SK-N-SH treated with all-trans-retinoic acid at 6 μM for 48 hours (cell line): ENCODE measurements around the gene DYNC1I2.
A peak's percentile ranks its signal among the peaks of the same experiment; 100 is the strongest.

Source experiments
- ATAC-seq: fragments of 200-7000 bp; cut with Tn5 transposase; 3 replicates; pipeline ENCODE4 v1.9.1; 2020; ENCODE audit warnings: mild to moderate bottlenecking, moderate library complexity
- ARNTL ChIP-seq: fragments of 450-650 bp; formaldehyde crosslinking; IDR thresholded peaks from 2 replicates; pipeline ENCODE4 v1.5.0; 2020; ENCODE audit warnings: low read depth, mild to moderate bottlenecking, moderate library complexity, borderline replicate concordance
- BACH2 ChIP-seq: fragments of 250-450 bp; sonication (Bioruptor Pico); IDR thresholded peaks from 2 replicates; pipeline ENCODE4 v1.9.0; 2021; ENCODE audit warnings: mild to moderate bottlenecking, borderline replicate concordance
- CREB5 ChIP-seq: fragments of 250-450 bp; sonication (Bioruptor Pico); IDR thresholded peaks from 2 replicates; pipeline ENCODE4 v1.5.1; 2020; ENCODE audit warnings: low read depth, mild to moderate bottlenecking, moderate library complexity
- CSDC2 ChIP-seq: fragments of 250-450 bp; sonication (Bioruptor Pico); IDR thresholded peaks from 2 replicates; pipeline ENCODE4 v1.5.0; 2020; ENCODE audit warnings: mild to moderate bottlenecking, moderate library complexity
- CSRNP3 ChIP-seq: fragments of 250-450 bp; sonication (Bioruptor Pico); IDR thresholded peaks from 2 replicates; pipeline ENCODE4 v1.5.1; 2021; ENCODE audit warnings: mild to moderate bottlenecking, moderate library complexity
- ESRRG ChIP-seq: fragments of 250-450 bp; sonication (Bioruptor Pico); IDR thresholded peaks from 2 replicates; pipeline ENCODE4 v1.6.1; 2021; ENCODE audit warnings: mild to moderate bottlenecking
- GLIS3 ChIP-seq: fragments of 250-450 bp; sonication (Bioruptor Pico); IDR thresholded peaks from 2 replicates; pipeline ENCODE4 v1.5.0; 2020; ENCODE audit warnings: mild to moderate bottlenecking, moderate library complexity
- ISL1 ChIP-seq: fragments of 250-450 bp; sonication (Bioruptor Pico); IDR thresholded peaks from 2 replicates; pipeline ENCODE4 v2.1.2; 2022; ENCODE audit warnings: mild to moderate bottlenecking, moderate library complexity
- OSR1 ChIP-seq: fragments of 250-450 bp; sonication (Bioruptor Pico); IDR thresholded peaks from 2 replicates; pipeline ENCODE4 v1.8.0; 2022; ENCODE audit warnings: moderate library complexity, mild to moderate bottlenecking, inconsistent platforms
- POU6F1 ChIP-seq: fragments of 250-450 bp; sonication (Bioruptor Pico); IDR thresholded peaks from 2 replicates; pipeline ENCODE4 v1.8.0; 2021; ENCODE audit warnings: low read depth, mild to moderate bottlenecking, moderate library complexity, borderline replicate concordance
- PPARA ChIP-seq: fragments of 250-450 bp; sonication (Bioruptor Pico); IDR thresholded peaks from 2 replicates; pipeline ENCODE4 v1.5.0; 2020; ENCODE audit warnings: mild to moderate bottlenecking, borderline replicate concordance
- RARB ChIP-seq: fragments of 250-450 bp; sonication (Bioruptor Pico); IDR thresholded peaks from 2 replicates; pipeline ENCODE4 v1.8.0; 2021; ENCODE audit warnings: mild to moderate bottlenecking, moderate library complexity
- SNAI2 ChIP-seq: fragments of 250-450 bp; sonication (Bioruptor Pico); IDR thresholded peaks from 2 replicates; pipeline ENCODE4 v1.5.0; 2020; ENCODE audit warnings: mild to moderate bottlenecking, moderate library complexity
- TCF4 ChIP-seq: fragments of 250-450 bp; sonication (Bioruptor Pico); IDR thresholded peaks from 2 replicates; pipeline ENCODE4 v1.8.0; 2021; ENCODE audit warnings: mild to moderate bottlenecking, moderate library complexity, borderline replicate concordance
- TSHZ2 ChIP-seq: fragments of 250-450 bp; sonication (Bioruptor Pico); IDR thresholded peaks from 2 replicates; pipeline ENCODE4 v1.5.0; 2020; ENCODE audit warnings: mild to moderate bottlenecking, moderate library complexity
- ZC3H10 ChIP-seq: fragments of 250-450 bp; sonication (Bioruptor Pico); IDR thresholded peaks from 2 replicates; pipeline ENCODE4 v1.5.1; 2021; ENCODE audit warnings: mild to moderate bottlenecking, moderate library complexity
- ZFP3 ChIP-seq: fragments of 250-450 bp; sonication (Bioruptor Pico); IDR thresholded peaks from 2 replicates; pipeline ENCODE4 v1.5.0; 2020; ENCODE audit warnings: mild to moderate bottlenecking, moderate library complexity
- ZFP30 ChIP-seq: fragments of 450-650 bp; formaldehyde crosslinking; IDR thresholded peaks from 2 replicates; pipeline ENCODE4 v1.5.0; 2022; ENCODE audit warnings: mild to moderate bottlenecking, moderate library complexity
- ZNF565 ChIP-seq: fragments of 450-650 bp; formaldehyde crosslinking; conservative IDR thresholded peaks from 2 replicates; pipeline ENCODE4 v1.5.0; 2020; ENCODE audit warnings: low read depth, mild to moderate bottlenecking, moderate library complexity
- ZNF70 ChIP-seq: fragments of 450-650 bp; formaldehyde crosslinking; IDR thresholded peaks from 2 replicates; pipeline ENCODE4 v1.5.0; 2020; ENCODE audit warnings: mild to moderate bottlenecking, moderate library complexity
- ZNF8 ChIP-seq: fragments of 450-650 bp; formaldehyde crosslinking; IDR thresholded peaks from 2 replicates; pipeline ENCODE4 v1.5.0; 2020; ENCODE audit warnings: mild to moderate bottlenecking, moderate library complexity

Gene DYNC1I2

GRCh38 chr2:171670655-171671054 is 16.6 kb upstream of the DYNC1I2 start:
- ATAC-seq = peak; percentile 82
- TF ChIP-seq ZFP30 (CRISPR knock-in tag) = no peak
- TF ChIP-seq ISL1 (CRISPR knock-in tag) = peak; percentile 81

GRCh38 chr2:171671867-171672266 is 15.4 kb upstream of the DYNC1I2 start:
- TF ChIP-seq POU6F1 (no peak), ZNF70 (no peak), OSR1 (no peak), RARB (CRISPR knock-in tag) (no peak), ZC3H10 (CRISPR knock-in tag) (no peak), PPARA (no peak), CSDC2 (CRISPR knock-in tag) (no peak), CSRNP3 (CRISPR knock-in tag) (no peak), TSHZ2 (CRISPR knock-in tag) (no peak), BACH2 (CRISPR knock-in tag) (no peak), ZFP30 (CRISPR knock-in tag) (no peak), GLIS3 (CRISPR knock-in tag) (no peak), ESRRG (CRISPR knock-in tag) (no peak), ZFP3 (no peak), SNAI2 (CRISPR knock-in tag) (no peak), TCF4 (CRISPR knock-in tag) (no peak)
- TF ChIP-seq, all 23 proteins: peak for 0
- ATAC-seq = no peak

- no peak for TF ChIP-seq ZNF565
- no peak for TF ChIP-seq ZNF8 (CRISPR knock-in tag)
- no peak for TF ChIP-seq ARNTL (CRISPR knock-in tag)
- TF ChIP-seq ZNF70 = no peak
- no peak for TF ChIP-seq TSHZ2 (CRISPR knock-in tag)
- no peak for TF ChIP-seq BACH2 (CRISPR knock-in tag)
- TF ChIP-seq SNAI2 (CRISPR knock-in tag) = no peak
- TF ChIP-seq ZFP30 (CRISPR knock-in tag) = no peak
- TF ChIP-seq CREB5 = no peak
- TF ChIP-seq, all 23 proteins: peak for 0
- no peak for ATAC-seq
Measured at GRCh38 chr2:171673905-171674304, 13.4 kb upstream of the DYNC1I2 start.
